ENCODE data around the gene HAGHL.

The HAGHL gene

GRCh38 chr16:764848-765487 lies 38.1 kb downstream of the HAGHL start:
- no peaks in the 10 kb centered on the region for H3K36me3 ChIP-seq (ENCODE audit: control insufficient read depth in 2 of 2, insufficient read depth in 2 of 2, low read length in 2 of 2)
- H3K4me1 ChIP-seq (ENCODE audit: control insufficient read depth in 2 of 2, insufficient read depth in 2 of 2, low read length in 2 of 2) = no peaks in the 10 kb centered on the region
- H3K9me3 ChIP-seq (ENCODE audit: control insufficient read depth in 2 of 2, low read length in 2 of 2) = no peaks in the 10 kb centered on the region
- no peak overlapping the region for H3K9ac ChIP-seq (ENCODE audit: low read depth in 1 of 2, low read length in 2 of 2)
- H3K4me3 ChIP-seq (ENCODE audit: low read length in 2 of 2) = no peak overlapping the region
- no peak overlapping the region for H3K27ac ChIP-seq (ENCODE audit: low read depth in 2 of 2, low read length in 2 of 2)
- peaks cover 0 to 12% of the 10 kb centered on the region in 2 donors for H3K27me3 ChIP-seq (ENCODE audit: control insufficient read depth in 2 of 2, insufficient read depth in 2 of 2, low read length in 2 of 2)

GRCh38 chr16:765488-765865 lies 38.6 kb downstream of the HAGHL start:
- no peaks in the 10 kb centered on the region for H3K9me3 ChIP-seq (ENCODE audit: control insufficient read depth in 2 of 2, low read length in 2 of 2)
- no peak overlapping the region for H3K27ac ChIP-seq (ENCODE audit: low read depth in 2 of 2, low read length in 2 of 2)
- peaks cover 0 to 12% of the 10 kb centered on the region in 2 donors for H3K27me3 ChIP-seq (ENCODE audit: control insufficient read depth in 2 of 2, insufficient read depth in 2 of 2, low read length in 2 of 2)
- no peak overlapping the region for H3K4me3 ChIP-seq (ENCODE audit: low read length in 2 of 2)
- no peaks in the 10 kb centered on the region for H3K4me1 ChIP-seq (ENCODE audit: control insufficient read depth in 2 of 2, insufficient read depth in 2 of 2, low read length in 2 of 2)
- H3K9ac ChIP-seq (ENCODE audit: low read depth in 1 of 2, low read length in 2 of 2) = no peak overlapping the region
- no peaks in the 10 kb centered on the region for H3K36me3 ChIP-seq (ENCODE audit: control insufficient read depth in 2 of 2, insufficient read depth in 2 of 2, low read length in 2 of 2)

- no peaks in the 10 kb centered on the region for H3K9me3 ChIP-seq (ENCODE audit: control insufficient read depth in 2 of 2, low read length in 2 of 2)
- H3K4me1 ChIP-seq (ENCODE audit: control insufficient read depth in 2 of 2, insufficient read depth in 2 of 2, low read length in 2 of 2) = no peaks in the 10 kb centered on the region
- no peaks in the 10 kb centered on the region for H3K36me3 ChIP-seq (ENCODE audit: control insufficient read depth in 2 of 2, insufficient read depth in 2 of 2, low read length in 2 of 2)
- H3K9ac ChIP-seq (ENCODE audit: low read depth in 1 of 2, low read length in 2 of 2) = no peak overlapping the region
- H3K27ac ChIP-seq (ENCODE audit: low read depth in 2 of 2, low read length in 2 of 2) = no peak overlapping the region
- no peak overlapping the region for H3K4me3 ChIP-seq (ENCODE audit: low read length in 2 of 2)
- H3K27me3 ChIP-seq (ENCODE audit: control insufficient read depth in 2 of 2, insufficient read depth in 2 of 2, low read length in 2 of 2) = peaks cover 0 to 9% of the 10 kb centered on the region in 2 donors
Measured at GRCh38 chr16:766008-766819, 39.3 kb downstream of the HAGHL start.

GRCh38 chr16:766820-767640 lies 40.1 kb downstream of the HAGHL start:
- H3K36me3 ChIP-seq (ENCODE audit: control insufficient read depth in 2 of 2, insufficient read depth in 2 of 2, low read length in 2 of 2) = no peaks in the 10 kb centered on the region
- H3K27me3 ChIP-seq (ENCODE audit: control insufficient read depth in 2 of 2, insufficient read depth in 2 of 2, low read length in 2 of 2) = peaks cover 0 to 7% of the 10 kb centered on the region in 2 donors
- H3K4me1 ChIP-seq (ENCODE audit: control insufficient read depth in 2 of 2, insufficient read depth in 2 of 2, low read length in 2 of 2) = no peaks in the 10 kb centered on the region
- no peak overlapping the region for H3K4me3 ChIP-seq (ENCODE audit: low read length in 2 of 2)
- H3K27ac ChIP-seq (ENCODE audit: low read depth in 2 of 2, low read length in 2 of 2) = no peak overlapping the region
- no peak overlapping the region for H3K9ac ChIP-seq (ENCODE audit: low read depth in 1 of 2, low read length in 2 of 2)
- no peaks in the 10 kb centered on the region for H3K9me3 ChIP-seq (ENCODE audit: control insufficient read depth in 2 of 2, low read length in 2 of 2)

- H3K4me3 ChIP-seq (ENCODE audit: low read length in 2 of 2) = no peak overlapping the region
- H3K9ac ChIP-seq (ENCODE audit: low read depth in 1 of 2, low read length in 2 of 2) = no peak overlapping the region
- no peak overlapping the region for H3K27ac ChIP-seq (ENCODE audit: low read depth in 2 of 2, low read length in 2 of 2)
- H3K36me3 ChIP-seq (ENCODE audit: control insufficient read depth in 2 of 2, insufficient read depth in 2 of 2, low read length in 2 of 2) = no peaks in the 10 kb centered on the region
- no peaks in the 10 kb centered on the region for H3K9me3 ChIP-seq (ENCODE audit: control insufficient read depth in 2 of 2, low read length in 2 of 2)
- H3K27me3 ChIP-seq (ENCODE audit: control insufficient read depth in 2 of 2, insufficient read depth in 2 of 2, low read length in 2 of 2) = peaks cover 0 to 4% of the 10 kb centered on the region in 2 donors
- H3K4me1 ChIP-seq (ENCODE audit: control insufficient read depth in 2 of 2, insufficient read depth in 2 of 2, low read length in 2 of 2) = no peaks in the 10 kb centered on the region
Measured at GRCh38 chr16:767743-768235, 40.9 kb downstream of the HAGHL start.

- Histone ChIP-seq H3K4me3 (ENCODE audit: low read length in 2 of 2) (no peak overlapping the region), H3K27ac (ENCODE audit: low read depth in 2 of 2, low read length in 2 of 2) (no peak overlapping the region), H3K9me3 (ENCODE audit: control insufficient read depth in 2 of 2, low read length in 2 of 2) (no peaks in the 10 kb centered on the region), H3K36me3 (ENCODE audit: control insufficient read depth in 2 of 2, insufficient read depth in 2 of 2, low read length in 2 of 2) (no peaks in the 10 kb centered on the region), H3K9ac (ENCODE audit: low read depth in 1 of 2, low read length in 2 of 2) (no peak overlapping the region), H3K27me3 (ENCODE audit: control insufficient read depth in 2 of 2, insufficient read depth in 2 of 2, low read length in 2 of 2) (peaks cover 0 to 4% of the 10 kb centered on the region in 2 donors), H3K4me1 (ENCODE audit: control insufficient read depth in 2 of 2, insufficient read depth in 2 of 2, low read length in 2 of 2) (no peaks in the 10 kb centered on the region)
Measured at GRCh38 chr16:768428-768827, 41.5 kb downstream of the HAGHL start.

GRCh38 chr16:769184-769784 lies 42.4 kb downstream of the HAGHL start:
- Histone ChIP-seq H3K27me3 (ENCODE audit: control insufficient read depth in 2 of 2, insufficient read depth in 2 of 2, low read length in 2 of 2) (peaks cover 0 to 4% of the 10 kb centered on the region in 2 donors), H3K27ac (ENCODE audit: low read depth in 2 of 2, low read length in 2 of 2) (no peak overlapping the region), H3K9me3 (ENCODE audit: control insufficient read depth in 2 of 2, low read length in 2 of 2) (no peaks in the 10 kb centered on the region), H3K4me3 (ENCODE audit: low read length in 2 of 2) (no peak overlapping the region), H3K9ac (ENCODE audit: low read depth in 1 of 2, low read length in 2 of 2) (no peak overlapping the region), H3K4me1 (ENCODE audit: control insufficient read depth in 2 of 2, insufficient read depth in 2 of 2, low read length in 2 of 2) (no peaks in the 10 kb centered on the region), H3K36me3 (ENCODE audit: control insufficient read depth in 2 of 2, insufficient read depth in 2 of 2, low read length in 2 of 2) (no peaks in the 10 kb centered on the region)

GRCh38 chr16:769934-770333 lies 43.0 kb downstream of the HAGHL start:
- Histone ChIP-seq H3K27ac (ENCODE audit: low read depth in 2 of 2, low read length in 2 of 2) (no peak overlapping the region), H3K4me3 (ENCODE audit: low read length in 2 of 2) (no peak overlapping the region), H3K9me3 (ENCODE audit: control insufficient read depth in 2 of 2, low read length in 2 of 2) (no peaks in the 10 kb centered on the region), H3K36me3 (ENCODE audit: control insufficient read depth in 2 of 2, insufficient read depth in 2 of 2, low read length in 2 of 2) (no peaks in the 10 kb centered on the region), H3K9ac (ENCODE audit: low read depth in 1 of 2, low read length in 2 of 2) (no peak overlapping the region), H3K4me1 (ENCODE audit: control insufficient read depth in 2 of 2, insufficient read depth in 2 of 2, low read length in 2 of 2) (no peaks in the 10 kb centered on the region), H3K27me3 (ENCODE audit: control insufficient read depth in 2 of 2, insufficient read depth in 2 of 2, low read length in 2 of 2) (peaks cover 0 to 4% of the 10 kb centered on the region in 2 donors)

GRCh38 chr16:770411-770810 lies 43.5 kb downstream of the HAGHL start:
- H3K9me3 ChIP-seq (ENCODE audit: control insufficient read depth in 2 of 2, low read length in 2 of 2) = no peaks in the 10 kb centered on the region
- no peak overlapping the region for H3K9ac ChIP-seq (ENCODE audit: low read depth in 1 of 2, low read length in 2 of 2)
- no peaks in the 10 kb centered on the region for H3K36me3 ChIP-seq (ENCODE audit: control insufficient read depth in 2 of 2, insufficient read depth in 2 of 2, low read length in 2 of 2)
- H3K27me3 ChIP-seq (ENCODE audit: control insufficient read depth in 2 of 2, insufficient read depth in 2 of 2, low read length in 2 of 2) = peaks cover 0 to 4% of the 10 kb centered on the region in 2 donors
- H3K4me3 ChIP-seq (ENCODE audit: low read length in 2 of 2) = no peak overlapping the region
- no peaks in the 10 kb centered on the region for H3K4me1 ChIP-seq (ENCODE audit: control insufficient read depth in 2 of 2, insufficient read depth in 2 of 2, low read length in 2 of 2)
- H3K27ac ChIP-seq (ENCODE audit: low read depth in 2 of 2, low read length in 2 of 2) = no peak overlapping the region

Data from mucosa of rectum (tissue), 2 donors.